DND-41 (cell line): ENCODE measurements around the gene SEPTIN10.

Source experiments
- ATAC-seq: fragments of 200-7000 bp; cut with Tn5 transposase; 3 replicates; pipeline ENCODE4 v1.9.1; 2021; ENCODE audit warnings: low read depth; ENCODE audit not compliant: insufficient read depth
- DNase-seq: peaks from one replicate; pipeline ENCODE4 v3.0.0-alpha.2; 2020
- H2AFZ ChIP-seq: 2 replicates; pipeline ENCODE4 v1.6.0; 2012; ENCODE audit warnings: low read depth, low read length
- H3K27ac ChIP-seq: 2 replicates; pipeline ENCODE4 v1.5.1; 2012; ENCODE audit warnings: low read length, inconsistent platforms
- H3K27me3 ChIP-seq: fragments of 200-600 bp; sonication (generic); 2 replicates; pipeline ENCODE4 v1.6.0; 2012; ENCODE audit warnings: low read length, mild to moderate bottlenecking, inconsistent platforms; ENCODE audit not compliant: insufficient read depth, poor library complexity
- H3K36me3 ChIP-seq: 2 replicates; pipeline ENCODE4 v1.5.1; 2012; ENCODE audit warnings: low read length, inconsistent platforms; ENCODE audit not compliant: insufficient read depth
- H3K4me1 ChIP-seq: 2 replicates; pipeline ENCODE4 v1.5.1; 2012; ENCODE audit warnings: mild to moderate bottlenecking, low read length; ENCODE audit not compliant: insufficient read depth
- H3K4me2 ChIP-seq: 2 replicates; pipeline ENCODE4 v1.6.0; 2012; ENCODE audit warnings: mild to moderate bottlenecking, moderate library complexity, low read length, inconsistent platforms; ENCODE audit not compliant: insufficient read depth
- H3K4me3 ChIP-seq, 2 experiments: fragments of 200-600 bp in 1 of 2; shearing (Covaris generic) in 1 of 2; 2 replicates each; pipeline ENCODE4 v1.5.1; 2012 to 2016; ENCODE audit warnings: inconsistent platforms in 2 of 2, low read length in 2 of 2, mild to moderate bottlenecking in 2 of 2, low read depth in 1 of 2, moderate library complexity in 1 of 2
- H3K79me2 ChIP-seq: 2 replicates; pipeline ENCODE4 v1.6.0; 2012; ENCODE audit warnings: low read length, inconsistent platforms; ENCODE audit not compliant: insufficient read depth
- H3K9ac ChIP-seq: 2 replicates; pipeline ENCODE4 v1.6.0; 2012; ENCODE audit warnings: low read depth, mild to moderate bottlenecking, inconsistent platforms, low read length, moderate library complexity
- H3K9me3 ChIP-seq: 2 replicates; pipeline ENCODE4 v1.5.1; 2012; ENCODE audit warnings: low read length, moderate library complexity, mild to moderate bottlenecking, inconsistent platforms; ENCODE audit not compliant: insufficient read depth, severe bottlenecking
- H4K20me1 ChIP-seq: 2 replicates; pipeline ENCODE4 v1.6.0; 2012; ENCODE audit warnings: low read length; ENCODE audit not compliant: insufficient read depth
- CTCF ChIP-seq: IDR thresholded peaks from 2 replicates; pipeline ENCODE4 v1.5.1; 2012; ENCODE audit warnings: borderline replicate concordance, low read length, moderate library complexity, mild to moderate bottlenecking; ENCODE audit not compliant: poor library complexity, severe bottlenecking; ENCODE audit errors: extremely low read depth
- EZH2 ChIP-seq: IDR thresholded peaks from 3 replicates; pipeline ENCODE4 v1.6.1; 2012; ENCODE audit warnings: borderline replicate concordance, low read depth, mild to moderate bottlenecking, moderate library complexity, low read length, inconsistent platforms; ENCODE audit not compliant: severe bottlenecking

The SEPTIN10 gene

DNA sequence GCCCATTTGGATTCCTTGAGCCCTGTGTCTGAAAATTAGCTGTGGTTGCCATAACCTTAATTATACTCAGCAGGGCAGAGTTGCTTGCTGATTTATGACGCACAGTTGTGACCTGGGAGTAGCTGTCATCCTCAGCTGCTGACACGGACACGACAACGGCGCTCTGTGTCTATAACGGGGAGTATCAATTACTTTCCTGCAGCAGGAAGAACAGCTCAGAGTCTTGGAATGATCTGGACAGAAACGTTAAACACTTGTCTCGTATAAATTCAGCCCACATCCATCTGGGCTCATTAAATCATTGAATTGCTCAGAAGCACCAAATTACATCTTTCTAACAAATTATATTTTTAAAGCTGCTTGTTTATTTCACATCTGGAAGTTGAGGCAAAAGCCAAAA lies 116.3 kb downstream of the SEPTIN10 start:
- TF ChIP-seq EZH2, result no peak
- no peak for TF ChIP-seq CTCF
- Histone ChIP-seq H3K27ac (no peak overlapping the region), H3K4me1 (no peaks in the 10 kb centered on the region), H3K9me3 (no peaks in the 10 kb centered on the region), H2AFZ (no peak overlapping the region), H3K36me3 (no peaks in the 10 kb centered on the region), H3K27me3 (no peaks in the 10 kb centered on the region), H3K9ac (no peak overlapping the region), H3K4me3 (no peak overlapping the region), H4K20me1 (no peaks in the 10 kb centered on the region; the same call in none of the 2 replicates), H3K4me2 (no peak overlapping the region), H3K79me2 (no peaks in the 10 kb centered on the region)
- no peak for DNase-seq
- ATAC-seq, result no peak

GRCh38 chr2:109494351-109494750 lies 119.4 kb downstream of the SEPTIN10 start:
- Histone ChIP-seq H3K36me3 (no peaks in the 10 kb centered on the region), H3K27me3 (no peaks in the 10 kb centered on the region)

DNA sequence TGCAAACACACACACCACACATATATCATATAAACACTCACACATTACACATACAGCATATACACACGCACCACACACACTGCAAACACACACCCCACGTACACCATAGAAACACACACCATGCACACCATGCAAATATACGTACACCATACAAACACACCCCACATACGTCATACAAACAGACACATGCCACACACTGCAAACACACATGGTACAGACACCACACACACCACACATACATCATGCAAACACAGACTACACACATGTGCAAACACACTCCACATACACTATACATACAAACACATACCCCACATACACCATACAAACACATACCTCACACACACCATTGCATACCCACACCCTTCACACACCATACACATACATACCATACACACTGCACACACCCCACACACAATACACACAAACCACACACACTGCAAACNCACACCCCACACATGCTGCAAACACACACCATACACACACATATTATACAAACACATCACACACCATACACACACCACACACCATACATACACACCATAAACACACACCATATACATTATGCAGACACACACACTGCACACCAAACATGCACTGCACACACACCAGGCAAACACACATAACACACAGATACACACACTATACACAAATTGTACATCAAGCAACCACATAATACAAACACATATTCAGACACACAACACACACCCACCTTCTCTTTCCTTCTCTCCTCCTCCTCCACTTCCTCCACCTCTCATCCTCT lies 120.4 kb downstream of the SEPTIN10 start:
- ATAC-seq (no peak), DNase-seq (no peak)
- TF ChIP-seq CTCF, result no peak
- H4K20me1 ChIP-seq, result no peaks in the 10 kb centered on the region; the same call in 1 of the 2 replicates
- H2AFZ ChIP-seq, result no peak overlapping the region
- H3K4me2 ChIP-seq, result no peak overlapping the region
- no peaks in the 10 kb centered on the region for H3K9me3 ChIP-seq
- no peaks in the 10 kb centered on the region for H3K36me3 ChIP-seq
- no peak overlapping the region for H3K4me3 ChIP-seq
- no peaks in the 10 kb centered on the region for H3K4me1 ChIP-seq
- H3K79me2 ChIP-seq, result no peaks in the 10 kb centered on the region
- H3K9ac ChIP-seq, result no peak overlapping the region
- no peak overlapping the region for H3K27ac ChIP-seq
- H3K27me3 ChIP-seq, result no peaks in the 10 kb centered on the region

More at GRCh38 chr2:109494351-109494750, 119.4 kb downstream of the SEPTIN10 start:
- no peak overlapping the region for H3K4me3 ChIP-seq
- no peaks in the 10 kb centered on the region for H3K4me1 ChIP-seq
- no peaks in the 10 kb centered on the region for H3K9me3 ChIP-seq
- ATAC-seq (no peak), DNase-seq (no peak)
- no peaks in the 10 kb centered on the region for H3K79me2 ChIP-seq
- no peak overlapping the region for H3K9ac ChIP-seq
- H3K27ac ChIP-seq, result no peak overlapping the region
- no peak overlapping the region for H2AFZ ChIP-seq
- H3K4me2 ChIP-seq, result no peak overlapping the region
- no peak for TF ChIP-seq CTCF
- no peak for TF ChIP-seq EZH2
- H4K20me1 ChIP-seq, result no peaks in the 10 kb centered on the region; the same call in none of the 2 replicates
